Measurements from ENCODE around the gene MACF1.
"Not testable (repeated sequence)": the region's sequence is repeated elsewhere in the genome, so short reads cannot be mapped to it uniquely, and the experiment has no call there.

MACF1 gene

GRCh38 chr1:39425634-39426033 is 221.1 kb downstream of the MACF1 start:
- no peak for DNase-seq

- no peak for DNase-seq
Observed at GRCh38 chr1:39426346-39426745, 221.9 kb downstream of the MACF1 start.

DNA sequence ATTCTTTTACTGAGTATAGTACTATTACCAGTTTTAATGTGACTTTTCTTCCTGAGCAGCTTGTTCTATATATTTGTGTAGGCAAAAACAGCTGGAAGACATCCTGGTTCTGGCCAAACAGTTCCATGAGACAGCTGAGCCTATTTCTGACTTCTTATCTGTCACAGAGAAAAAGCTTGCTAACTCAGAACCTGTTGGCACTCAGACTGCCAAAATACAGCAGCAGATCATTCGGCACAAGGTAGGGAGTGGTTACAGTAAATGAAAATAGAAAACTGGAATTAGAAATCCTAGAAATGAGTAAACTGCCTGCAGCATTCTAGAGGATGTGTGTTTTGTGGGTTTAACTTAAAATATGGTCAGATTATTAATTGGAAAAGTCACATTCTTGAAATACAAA is 222.9 kb downstream of the MACF1 start:
- no peak for DNase-seq

- DNase-seq: no peak
Observed at GRCh38 chr1:39427912-39428311, 223.4 kb downstream of the MACF1 start.

GRCh38 chr1:39431927-39432326 is 227.4 kb downstream of the MACF1 start:
- no peak for DNase-seq

- DNase-seq: no peak
Observed at GRCh38 chr1:39434797-39435395, 230.4 kb downstream of the MACF1 start.

DNA sequence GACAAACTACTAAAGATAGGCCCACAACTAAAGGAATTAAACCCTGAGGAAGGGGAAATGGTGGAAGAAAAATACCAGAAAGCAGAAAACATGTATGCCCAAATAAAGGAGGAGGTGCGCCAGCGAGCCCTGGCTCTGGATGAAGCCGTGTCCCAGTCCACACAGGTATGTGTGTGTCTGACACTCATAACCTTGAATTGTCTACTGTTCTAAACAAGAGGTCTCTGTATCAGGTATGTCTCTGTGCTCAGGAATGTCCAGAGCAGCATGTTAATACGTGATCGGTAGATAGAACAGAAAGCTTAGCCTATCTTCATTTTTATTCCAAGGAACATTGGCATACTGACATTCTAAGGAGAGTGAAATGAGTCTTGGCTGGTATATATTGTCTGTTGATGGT is 231.1 kb downstream of the MACF1 start:
- no peak for DNase-seq

GRCh38 chr1:39436842-39437241 is 232.3 kb downstream of the MACF1 start:
- no peak for DNase-seq

DNA sequence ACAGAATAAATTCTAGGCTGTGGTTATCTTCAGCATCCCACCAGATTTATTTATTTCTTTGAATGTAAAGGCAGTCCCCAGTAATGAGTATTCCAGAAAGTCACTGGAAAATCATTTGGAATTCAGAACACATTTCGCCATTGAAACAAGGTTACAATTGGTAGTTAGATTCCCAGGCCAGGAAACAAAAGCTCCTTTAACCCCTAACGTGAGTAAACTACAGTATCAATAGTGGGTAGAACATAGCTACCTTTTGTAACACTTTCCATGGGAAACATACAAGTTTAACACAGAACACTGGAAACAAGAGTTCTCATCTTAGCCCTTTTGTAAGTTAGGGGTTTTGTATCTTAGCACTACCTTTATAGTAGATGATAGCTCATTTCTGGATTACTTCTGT is 233.5 kb downstream of the MACF1 start:
- no peak for DNase-seq

DNA sequence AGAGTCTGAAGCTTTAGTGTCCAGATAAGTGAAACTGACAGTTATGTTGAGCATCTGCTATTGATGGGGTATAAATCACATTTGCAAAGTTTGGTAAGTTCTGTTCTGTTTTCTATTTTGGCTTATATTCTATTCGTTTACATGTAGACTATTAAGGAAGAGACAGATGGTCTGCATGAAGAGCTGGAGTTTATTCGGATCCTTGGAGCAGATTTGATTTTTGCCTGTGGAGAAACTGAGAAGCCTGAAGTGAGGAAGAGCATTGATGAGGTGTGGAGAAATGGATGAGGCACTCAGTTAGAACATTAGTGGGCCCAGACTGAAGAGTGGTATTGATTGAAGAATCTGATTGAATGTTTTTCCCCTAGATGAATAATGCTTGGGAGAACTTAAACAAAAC is 236.4 kb downstream of the MACF1 start:
- DNase-seq: no peak

- DNase-seq: no peak
Observed at GRCh38 chr1:39441797-39442196, 237.3 kb downstream of the MACF1 start.

DNA sequence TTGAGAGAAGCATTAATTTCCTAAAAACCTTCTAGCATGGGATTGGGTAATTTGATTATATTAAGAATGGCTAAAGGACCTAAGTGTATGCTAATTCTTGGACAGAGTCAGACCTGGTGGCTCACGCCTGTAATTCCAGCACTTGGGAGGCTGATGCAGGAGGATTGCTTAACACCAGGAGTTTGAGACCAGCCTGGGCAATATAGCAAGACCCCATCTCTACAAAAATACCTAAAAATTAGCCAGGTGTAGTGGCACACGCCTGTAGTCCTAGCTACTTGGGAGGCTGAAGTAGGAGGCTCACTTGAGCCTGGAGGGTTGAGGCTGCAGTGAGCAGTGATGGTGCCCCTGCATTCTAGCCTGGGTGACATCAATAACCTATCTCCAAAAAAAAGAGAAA is 241.1 kb downstream of the MACF1 start:
- DNase-seq: no peak

GRCh38 chr1:39446986-39447567 is 242.6 kb downstream of the MACF1 start:
- no peak for DNase-seq

DNA sequence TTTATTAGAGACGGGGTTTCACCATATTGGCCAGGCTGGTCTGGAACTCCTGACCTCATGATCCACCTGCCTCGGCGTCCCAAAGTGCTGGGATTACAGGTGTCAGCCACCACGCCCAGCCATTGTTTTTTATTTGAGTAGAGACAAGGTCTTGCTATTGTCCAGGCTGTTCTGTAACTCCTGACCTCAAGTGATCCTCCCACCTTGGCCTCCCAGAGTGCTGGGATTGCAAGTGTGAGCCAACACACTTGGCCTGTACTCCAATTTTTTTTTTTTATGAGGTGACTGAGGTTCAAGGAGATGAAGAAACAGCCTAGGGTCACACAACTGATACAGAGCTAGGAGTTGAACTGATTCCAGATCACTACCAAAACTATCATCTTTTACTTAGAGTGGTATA is 245.5 kb downstream of the MACF1 start:
- not testable (repeated sequence) for DNase-seq

DNA sequence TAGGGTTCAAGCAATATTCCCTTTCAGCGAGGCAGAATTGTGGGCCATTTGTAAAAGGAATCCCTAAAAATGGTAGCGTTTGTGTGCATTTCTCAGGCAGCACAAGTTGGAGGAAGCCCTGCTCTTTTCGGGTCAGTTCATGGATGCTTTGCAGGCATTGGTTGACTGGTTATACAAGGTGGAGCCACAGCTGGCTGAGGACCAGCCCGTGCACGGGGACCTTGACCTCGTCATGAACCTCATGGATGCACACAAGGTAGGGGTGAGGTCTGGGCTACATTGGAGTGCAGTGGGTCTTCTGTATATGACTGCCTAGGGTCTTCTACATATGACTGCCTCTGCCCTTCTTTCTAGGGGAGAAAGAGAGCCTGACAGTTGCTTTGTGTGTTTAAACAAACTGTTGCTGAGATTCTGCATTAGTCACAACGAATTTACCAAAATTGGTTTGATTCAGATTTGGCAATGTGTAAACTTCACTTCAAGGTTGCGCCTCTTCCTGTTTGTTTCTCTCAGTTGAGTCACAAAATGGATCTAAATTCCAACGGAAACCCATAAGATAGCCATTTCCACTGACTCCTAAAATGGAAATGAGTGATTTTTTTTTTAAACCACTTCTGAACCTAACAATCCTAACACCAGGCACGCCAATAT is 246.6 kb downstream of the MACF1 start:
- DNase-seq: no peak

DNA sequence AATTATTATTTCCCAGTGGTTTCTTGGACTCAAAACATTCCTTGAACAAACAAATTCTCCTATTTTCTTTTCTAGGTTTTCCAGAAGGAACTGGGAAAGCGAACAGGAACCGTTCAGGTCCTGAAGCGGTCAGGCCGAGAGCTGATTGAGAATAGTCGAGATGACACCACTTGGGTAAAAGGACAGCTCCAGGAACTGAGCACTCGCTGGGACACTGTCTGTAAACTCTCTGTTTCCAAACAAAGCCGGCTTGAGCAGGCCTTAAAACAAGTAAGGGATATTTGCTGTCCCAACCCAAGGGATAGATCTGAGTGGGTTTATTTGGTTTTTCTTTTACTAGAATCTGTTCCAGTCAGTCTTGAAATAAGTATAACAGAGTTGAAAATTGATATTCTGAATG is 247.6 kb downstream of the MACF1 start:
- no peak for DNase-seq

GRCh38 chr1:39452540-39452939 is 248.0 kb downstream of the MACF1 start:
- DNase-seq: no peak

GRCh38 chr1:39453603-39454002 is 249.1 kb downstream of the MACF1 start:
- no peak for DNase-seq

GRCh38 chr1:39458991-39459390 is 254.5 kb downstream of the MACF1 start:
- DNase-seq: no peak

- DNase-seq: no peak
Observed at GRCh38 chr1:39462074-39462473, 257.6 kb downstream of the MACF1 start.

GRCh38 chr1:39466413-39467107 is 262.1 kb downstream of the MACF1 start:
- DNase-seq: no peak

DNA sequence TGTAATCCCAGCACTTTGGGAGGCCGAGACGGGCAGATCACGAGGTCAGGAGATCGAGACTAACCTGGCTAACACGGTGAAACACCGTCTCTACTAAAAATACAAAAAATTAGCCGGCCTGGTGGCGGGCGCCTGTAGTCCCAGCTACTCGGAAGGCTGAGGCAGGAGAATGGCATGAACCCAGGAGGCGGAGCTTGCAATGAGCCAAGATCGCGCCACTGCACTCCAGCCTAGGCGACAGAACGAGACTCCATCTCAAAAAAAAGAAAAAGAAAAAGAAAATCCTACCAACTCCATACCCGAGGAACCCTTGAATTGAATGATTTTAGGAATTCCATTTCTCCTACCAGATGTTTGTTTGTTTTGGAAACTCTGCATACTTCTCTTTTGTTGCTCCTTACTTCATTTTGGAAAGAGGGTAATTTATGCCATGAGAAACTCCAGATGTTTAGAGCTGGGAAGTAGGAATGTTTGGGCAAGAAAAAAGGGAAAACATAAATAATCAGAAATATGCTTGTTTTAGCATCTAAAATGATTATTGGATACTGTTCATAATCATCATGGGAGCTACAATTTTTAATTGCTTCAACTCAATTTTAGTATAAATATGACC is 262.7 kb downstream of the MACF1 start:
- DNase-seq: not testable (repeated sequence)

GRCh38 chr1:39469150-39469549 is 264.7 kb downstream of the MACF1 start:
- no peak for DNase-seq

DNA sequence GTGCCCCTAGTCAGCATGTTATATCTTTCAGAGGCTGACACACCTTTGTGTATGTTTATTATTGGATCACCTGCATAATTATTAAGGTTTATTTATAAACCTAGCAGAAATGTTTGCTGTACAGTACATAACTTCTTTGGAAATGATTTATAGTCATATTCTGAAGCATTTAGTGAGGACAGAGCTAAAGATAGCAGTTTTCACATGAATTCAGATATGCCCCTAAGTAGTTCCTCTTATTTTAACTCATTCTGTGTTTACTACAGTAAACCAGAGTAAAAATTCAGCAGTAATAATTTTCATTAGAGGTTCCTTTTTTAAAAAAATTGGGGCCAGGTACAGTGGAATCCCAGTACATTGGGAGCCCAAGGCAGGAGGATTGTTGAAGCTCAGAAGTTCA is 265.5 kb downstream of the MACF1 start:
- no peak for DNase-seq
